LHCN-M2 (cell line): ENCODE results near the gene PTPRF. TPM values are rescaled to one million over a fixed set of nuclear protein-coding genes. Genes with fewer than 3 reads are reported as not detected.
A peak's percentile ranks its signal among the peaks of the same experiment; 100 is the strongest.

ENCODE experiments used
- DNase-seq: peaks from one replicate; pipeline ENCODE4 v3.0.0-alpha.2; 2012; ENCODE audit warnings: low read depth
- total RNA-seq: library from RNA; depleted of rRNA; stranded (reverse); fragments of >200 nt; gene quantifications from 2 replicates; pipeline ENCODE4 v1.2.3, GENCODE V29; 2014

PTPRF gene
- total RNA-seq, 1 experiment from 2014 or later: 12.8 TPM

DNA sequence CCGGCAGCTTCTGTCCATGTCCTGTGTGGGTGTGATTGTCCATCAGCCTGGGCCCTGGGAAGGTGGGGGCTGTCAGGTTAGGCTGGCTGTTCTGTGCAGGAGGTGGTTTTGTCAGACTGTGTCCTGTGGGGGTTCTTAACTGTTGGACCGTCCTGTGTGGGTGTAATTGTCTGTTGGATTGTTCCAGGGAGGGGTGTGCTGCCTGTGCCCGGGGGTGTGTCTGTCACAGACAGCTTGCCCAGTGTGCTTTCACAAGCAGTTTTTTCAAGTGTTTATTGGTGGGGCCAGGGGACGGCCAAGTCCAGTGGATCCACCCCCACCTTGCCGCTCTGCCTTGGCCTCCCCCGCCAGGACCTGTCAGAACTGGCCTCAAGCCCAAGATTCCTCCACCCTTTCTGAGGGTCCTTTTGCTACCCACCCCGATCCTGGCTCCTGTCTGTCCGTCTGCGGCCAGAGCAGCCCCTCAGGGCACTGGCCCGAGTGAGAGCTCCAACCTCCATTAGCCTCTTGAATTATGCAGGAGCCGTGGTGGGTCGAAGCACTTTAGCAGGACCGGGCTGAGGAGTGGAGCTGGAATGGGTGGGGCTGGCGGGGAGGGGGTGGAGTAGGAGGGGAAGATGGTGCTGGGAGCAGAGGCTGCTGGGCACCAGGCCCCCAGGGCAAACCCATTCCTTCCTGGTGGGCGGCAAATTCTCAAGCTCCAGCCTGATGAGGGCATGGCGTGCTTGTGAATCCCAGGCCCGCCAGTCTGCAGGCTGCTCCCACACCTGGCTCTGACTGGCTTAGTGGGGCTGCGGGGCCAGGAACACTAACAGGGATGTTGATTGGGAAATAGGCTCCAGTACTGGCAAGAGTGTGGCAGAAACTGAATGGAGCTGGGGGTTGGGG, 47.2 kb downstream of the PTPRF start:
- DNase-seq: no peak

DNA sequence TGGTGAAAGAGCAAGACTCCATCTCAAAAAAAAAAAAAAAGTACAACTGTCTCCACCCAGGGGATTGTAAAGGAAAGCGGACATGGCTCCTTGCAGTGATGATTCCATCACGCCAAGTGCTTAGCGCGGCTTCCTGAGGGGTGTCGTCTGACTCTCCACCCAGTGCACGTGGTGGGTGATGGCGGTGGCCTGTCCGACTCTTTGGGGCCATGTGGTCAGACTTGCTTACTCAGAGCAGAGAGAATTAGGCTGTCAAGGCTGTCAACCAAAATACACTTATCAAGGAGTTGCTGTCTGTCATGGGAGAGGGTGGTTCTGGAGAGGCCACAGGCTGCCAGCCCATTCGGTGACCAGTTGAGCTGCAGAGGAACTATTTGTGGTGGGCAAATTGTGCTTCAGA, 49.4 kb downstream of the PTPRF start:
- no peak for DNase-seq

DNA sequence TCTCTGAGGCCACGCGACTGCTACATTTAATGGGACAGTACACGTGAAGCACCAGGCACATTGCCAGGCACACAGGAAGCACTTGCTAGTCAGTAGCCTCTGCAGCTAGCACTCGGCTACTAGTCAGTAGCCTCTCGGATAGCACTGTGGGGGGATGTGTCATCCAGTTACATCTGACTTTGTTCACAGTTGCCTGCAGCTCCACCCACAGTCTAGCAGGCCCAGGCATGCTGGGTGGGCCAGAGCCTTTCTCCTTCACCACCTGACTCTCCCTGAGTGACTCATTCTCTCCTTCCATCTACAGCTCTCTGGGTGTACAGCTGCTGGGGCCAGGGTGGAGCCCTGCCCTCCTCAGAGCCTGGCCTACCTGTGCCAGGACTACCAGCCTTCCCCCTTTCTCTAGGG, 51.5 kb downstream of the PTPRF start:
- peak; percentile 93 for DNase-seq

DNA sequence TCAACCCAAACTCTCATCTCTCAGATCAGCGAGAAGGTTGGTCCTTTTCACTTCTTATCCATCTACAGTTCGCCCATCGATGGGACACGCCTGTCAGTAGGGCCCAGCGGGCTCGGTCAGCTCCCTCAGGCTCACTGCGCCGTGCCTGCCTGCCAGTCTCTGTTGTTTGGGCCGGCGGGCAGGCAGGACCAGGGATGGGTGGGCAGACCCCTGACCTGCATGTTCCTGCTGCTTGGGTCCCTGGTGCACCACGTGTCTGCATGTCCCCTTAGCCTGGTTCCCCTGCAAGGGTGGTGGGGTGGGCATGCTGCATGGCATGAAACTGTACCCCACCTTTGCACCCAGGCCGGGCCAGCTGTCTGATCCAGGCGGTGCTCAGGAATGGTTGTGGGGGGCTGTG, 52.4 kb downstream of the PTPRF start:
- DNase-seq: no peak

DNA sequence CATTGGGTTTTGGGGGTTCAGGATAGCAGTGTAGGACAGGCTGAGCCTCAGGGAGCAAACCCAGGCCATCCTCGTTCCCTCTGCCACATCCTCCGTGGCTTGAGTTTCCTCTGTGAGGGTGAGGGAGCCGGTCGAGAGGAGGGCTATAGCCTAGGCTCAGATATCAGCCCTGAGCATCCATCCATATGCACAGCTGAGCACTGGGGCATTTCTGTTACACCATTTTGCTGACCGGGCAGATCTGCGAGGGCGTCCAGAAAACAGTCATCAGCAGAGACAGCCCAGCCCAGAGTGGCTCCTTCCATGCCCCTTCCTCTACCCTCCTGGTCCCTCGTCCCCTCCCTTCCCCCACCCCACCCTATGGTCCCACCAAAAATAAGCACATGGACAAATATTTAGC, 53.5 kb downstream of the PTPRF start:
- no peak for DNase-seq

DNA sequence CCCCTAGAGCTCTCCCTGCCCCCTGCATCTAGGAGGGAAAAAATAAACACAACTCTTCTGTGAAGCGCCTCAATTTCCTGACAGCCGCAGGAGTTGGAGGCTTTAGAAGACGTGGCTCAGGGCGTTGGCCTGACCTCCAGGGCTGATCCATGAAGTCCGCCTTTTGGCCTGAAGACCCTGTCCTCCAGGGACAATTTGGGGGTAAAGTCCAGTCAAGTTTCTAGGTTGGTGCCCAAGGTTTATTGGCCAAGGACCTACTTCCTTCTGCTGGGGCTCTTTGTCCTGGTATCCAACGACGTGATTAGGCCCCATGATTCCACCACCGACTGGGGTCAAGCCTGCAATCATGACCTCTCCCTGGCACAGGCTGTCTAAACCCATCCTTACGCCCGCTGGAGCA, 54.9 kb downstream of the PTPRF start:
- DNase-seq: no peak

DNA sequence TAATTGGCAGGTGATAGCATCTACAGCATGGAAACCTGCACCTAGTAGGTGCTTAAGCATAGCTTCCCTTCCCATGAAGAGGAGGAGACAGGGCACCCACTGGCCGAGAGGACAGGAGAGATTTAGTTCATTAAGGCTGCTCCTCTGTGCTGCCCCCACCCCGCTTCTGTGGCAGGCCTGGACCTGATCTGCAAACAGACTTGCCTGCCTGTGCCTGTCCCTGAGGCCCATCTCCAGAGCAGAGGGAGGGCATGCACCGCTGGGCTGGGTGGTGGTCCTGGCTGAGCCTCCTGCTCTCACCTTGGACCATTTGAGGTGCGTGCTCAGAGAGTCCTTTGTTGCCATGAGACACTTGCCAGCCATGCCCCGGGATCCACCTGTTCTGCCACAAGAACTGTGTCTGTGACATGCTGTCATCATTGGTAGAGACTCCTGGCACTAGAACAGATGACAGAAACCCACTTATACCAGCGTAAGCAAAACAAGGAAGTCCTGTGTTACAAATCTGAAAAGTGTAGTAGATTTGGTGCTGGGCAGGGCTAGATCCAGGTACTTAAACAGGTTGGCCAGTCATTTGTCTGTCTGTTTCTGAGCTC, 55.6 kb downstream of the PTPRF start:
- DNase-seq: no peak

DNA sequence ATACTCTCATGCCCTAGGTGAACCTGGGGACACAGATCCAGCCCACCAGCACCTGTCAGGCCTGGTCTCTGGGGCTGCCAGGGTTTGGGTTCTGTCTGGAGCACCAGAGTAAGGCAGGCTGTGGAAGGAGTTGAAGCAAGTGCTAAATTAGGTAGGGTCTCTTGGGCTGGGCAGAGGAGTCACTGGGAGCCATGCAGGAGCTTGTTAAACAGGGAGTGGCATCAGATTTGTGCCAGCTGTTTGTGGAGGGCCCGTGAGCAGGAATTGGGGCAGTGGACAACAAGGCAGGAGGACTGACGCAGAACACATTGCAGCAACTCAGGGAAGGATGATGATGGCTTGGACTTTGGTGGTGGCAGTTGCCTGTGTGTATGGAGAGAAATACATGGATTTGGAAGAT, 56.3 kb downstream of the PTPRF start:
- DNase-seq: no peak

DNA sequence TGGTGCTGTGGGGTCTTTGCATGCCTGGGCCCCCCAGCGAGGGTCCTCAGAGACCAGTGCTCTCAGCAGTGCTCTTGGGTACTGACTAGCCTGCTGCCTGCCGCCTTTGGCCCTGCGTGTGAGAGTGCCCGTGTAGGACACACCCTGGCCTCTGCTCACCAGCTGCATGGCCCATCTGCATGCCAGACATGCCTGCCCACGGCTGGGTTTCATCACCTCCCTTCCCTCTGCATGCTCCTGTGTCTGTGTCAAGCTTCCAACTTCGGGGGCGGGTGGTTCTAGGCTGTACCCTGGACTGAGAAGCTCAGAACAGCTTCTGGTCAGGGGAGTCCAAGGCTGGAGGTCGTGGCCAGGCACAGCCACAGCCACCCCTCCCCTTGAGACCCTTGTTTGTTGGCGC, 56.9 kb downstream of the PTPRF start:
- DNase-seq: peak; percentile 71

DNA sequence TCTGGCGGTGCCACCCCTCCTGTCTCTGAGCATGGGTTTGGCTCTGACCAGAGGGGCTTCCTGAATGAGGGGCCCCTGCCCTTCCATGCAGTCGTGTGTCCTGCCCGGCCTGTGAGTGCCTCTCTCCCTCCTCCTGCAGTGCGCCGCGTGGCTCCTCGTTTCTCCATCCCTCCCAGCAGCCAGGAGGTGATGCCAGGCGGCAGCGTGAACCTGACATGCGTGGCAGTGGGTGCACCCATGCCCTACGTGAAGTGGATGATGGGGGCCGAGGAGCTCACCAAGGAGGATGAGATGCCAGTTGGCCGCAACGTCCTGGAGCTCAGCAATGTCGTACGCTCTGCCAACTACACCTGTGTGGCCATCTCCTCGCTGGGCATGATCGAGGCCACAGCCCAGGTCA, 57.9 kb downstream of the PTPRF start:
- DNase-seq: no peak

DNA sequence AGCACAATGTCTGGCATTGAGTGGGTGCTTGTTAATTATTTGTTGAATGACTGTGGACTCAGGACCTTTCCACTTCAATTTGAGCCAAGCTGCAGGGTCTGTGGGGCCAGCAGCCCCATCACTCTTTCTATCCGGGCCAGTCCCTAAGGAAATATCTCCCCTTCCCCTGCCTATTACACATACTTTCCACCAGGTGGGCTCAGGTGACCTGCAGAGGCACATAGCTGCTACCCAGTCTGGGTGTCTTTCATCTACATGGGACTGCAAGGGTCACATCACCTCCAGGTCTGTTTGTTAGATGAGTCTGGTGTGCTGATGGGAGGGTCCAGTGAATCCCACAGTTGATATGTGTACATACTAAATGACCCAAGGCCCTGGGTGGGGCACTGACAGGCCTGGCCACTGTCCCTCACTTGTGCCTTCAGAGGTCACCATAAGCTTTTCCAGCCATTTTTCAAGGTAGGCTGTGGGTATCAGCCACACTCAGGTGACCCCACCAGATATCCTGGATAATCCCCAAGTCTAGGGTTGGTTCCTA, 59.8 kb downstream of the PTPRF start:
- DNase-seq: no peak

DNA sequence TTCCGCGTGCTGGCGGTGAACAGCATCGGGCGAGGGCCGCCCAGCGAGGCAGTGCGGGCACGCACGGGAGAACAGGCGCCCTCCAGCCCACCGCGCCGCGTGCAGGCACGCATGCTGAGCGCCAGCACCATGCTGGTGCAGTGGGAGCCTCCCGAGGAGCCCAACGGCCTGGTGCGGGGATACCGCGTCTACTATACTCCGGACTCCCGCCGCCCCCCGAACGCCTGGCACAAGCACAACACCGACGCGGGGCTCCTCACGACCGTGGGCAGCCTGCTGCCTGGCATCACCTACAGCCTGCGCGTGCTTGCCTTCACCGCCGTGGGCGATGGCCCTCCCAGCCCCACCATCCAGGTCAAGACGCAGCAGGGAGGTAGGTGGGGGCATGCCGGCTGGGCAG, 60.5 kb downstream of the PTPRF start:
- DNase-seq: no peak

DNA sequence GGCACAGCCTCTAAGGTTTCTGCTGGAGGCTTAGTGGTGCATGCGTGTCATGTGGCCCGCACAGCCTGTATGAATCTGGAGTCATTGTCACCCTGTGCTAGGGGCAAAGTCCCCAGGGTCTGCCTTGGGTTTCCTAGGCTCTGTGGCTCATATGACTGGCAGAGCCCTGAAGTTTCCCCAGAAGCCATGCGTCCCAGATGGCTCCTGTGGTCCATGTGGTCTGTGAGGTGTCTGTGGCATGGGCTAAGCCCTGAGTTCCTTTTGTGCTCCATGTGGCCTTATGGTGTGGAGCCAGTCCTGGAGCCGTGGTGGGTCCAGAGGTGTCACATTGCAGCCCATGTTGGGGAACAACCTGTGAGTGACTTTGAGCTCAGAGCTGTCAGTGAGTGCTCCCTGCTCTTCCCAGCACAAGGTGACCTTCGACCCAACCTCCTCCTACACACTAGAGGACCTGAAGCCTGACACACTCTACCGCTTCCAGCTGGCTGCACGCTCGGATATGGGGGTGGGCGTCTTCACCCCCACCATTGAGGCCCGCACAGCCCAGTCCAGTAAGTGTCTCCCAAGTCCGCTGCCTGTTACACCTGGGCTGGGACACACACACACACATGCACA, 61.5 kb downstream of the PTPRF start:
- DNase-seq: no peak

DNA sequence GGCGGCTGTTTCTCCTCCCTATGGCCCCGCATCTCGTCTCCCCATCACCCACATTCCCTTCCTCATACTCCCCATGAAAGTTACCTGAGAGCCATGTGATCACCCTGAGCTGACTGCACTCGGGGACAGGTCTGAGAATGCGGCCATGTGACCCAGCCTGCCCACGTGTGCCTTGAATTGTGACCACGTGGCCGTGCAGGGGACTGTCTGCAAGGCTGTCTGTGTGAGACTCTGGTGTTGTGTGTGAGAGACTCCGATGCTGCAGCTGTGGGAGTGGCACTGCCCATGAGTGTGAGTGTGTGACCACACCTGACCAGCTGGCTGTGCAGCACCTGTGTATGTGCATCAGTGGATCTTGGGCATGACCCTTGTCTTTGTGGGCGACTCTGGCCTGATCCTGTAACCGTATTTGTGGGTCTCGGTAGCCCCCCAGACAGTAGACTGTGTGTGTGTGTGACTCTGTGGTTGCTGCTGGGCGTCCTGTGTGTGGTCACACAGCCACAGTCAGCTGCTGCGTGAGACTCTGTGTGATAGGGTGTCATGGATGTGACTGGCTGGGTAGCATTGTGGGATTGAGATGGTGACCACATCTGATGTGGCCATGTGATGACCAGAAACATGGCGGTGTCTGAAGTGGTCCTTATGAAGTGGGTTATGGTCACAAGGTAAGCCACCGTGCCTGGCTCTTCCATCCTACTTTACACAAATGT, 62.4 kb downstream of the PTPRF start:
- no peak for DNase-seq

DNA sequence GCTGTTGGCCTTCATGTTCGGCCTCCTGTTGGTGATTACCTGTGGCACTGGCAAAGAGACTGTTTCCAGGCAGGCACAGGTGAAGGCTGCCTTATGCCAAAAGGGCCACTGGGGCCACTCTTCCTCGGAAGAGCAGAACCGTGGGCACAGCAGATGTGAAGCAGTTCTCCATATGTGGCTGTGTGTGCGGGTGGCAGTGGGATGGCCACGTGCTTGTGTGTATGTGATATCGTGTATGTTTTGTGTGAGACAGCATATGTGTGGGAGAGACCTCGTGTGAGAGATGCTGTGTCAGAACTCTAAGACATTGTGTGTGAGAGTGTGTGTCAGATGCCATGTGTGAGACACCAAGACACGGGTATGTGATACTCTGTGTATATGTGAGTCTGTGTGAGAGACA, 65.9 kb downstream of the PTPRF start:
- DNase-seq: no peak

DNA sequence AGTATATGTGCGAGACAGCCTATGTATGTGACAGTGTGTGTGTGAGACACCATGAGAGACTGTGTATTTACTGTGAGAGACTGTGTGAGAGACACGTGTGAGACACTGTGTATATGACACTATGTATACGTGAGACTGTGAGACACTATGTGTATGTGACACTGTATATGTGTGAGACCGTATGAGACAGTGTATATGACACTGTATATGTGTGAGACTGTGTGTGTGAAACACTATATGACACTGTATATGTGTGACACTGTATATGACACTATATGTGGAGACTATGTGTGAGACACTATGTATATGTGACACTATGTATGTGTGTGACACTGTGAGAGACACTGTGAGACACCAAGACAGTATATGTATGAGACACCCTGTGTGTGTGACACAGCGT, 66.3 kb downstream of the PTPRF start:
- no peak for DNase-seq

DNA sequence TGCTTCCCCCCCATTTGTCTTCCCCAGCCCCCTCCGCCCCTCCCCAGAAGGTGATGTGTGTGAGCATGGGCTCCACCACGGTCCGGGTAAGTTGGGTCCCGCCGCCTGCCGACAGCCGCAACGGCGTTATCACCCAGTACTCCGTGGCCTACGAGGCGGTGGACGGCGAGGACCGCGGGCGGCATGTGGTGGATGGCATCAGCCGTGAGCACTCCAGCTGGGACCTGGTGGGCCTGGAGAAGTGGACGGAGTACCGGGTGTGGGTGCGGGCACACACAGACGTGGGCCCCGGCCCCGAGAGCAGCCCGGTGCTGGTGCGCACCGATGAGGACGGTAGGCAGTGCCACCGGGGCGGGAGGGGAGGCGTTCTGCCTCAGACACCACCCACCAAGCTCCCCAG, 67.0 kb downstream of the PTPRF start:
- DNase-seq: no peak

DNA sequence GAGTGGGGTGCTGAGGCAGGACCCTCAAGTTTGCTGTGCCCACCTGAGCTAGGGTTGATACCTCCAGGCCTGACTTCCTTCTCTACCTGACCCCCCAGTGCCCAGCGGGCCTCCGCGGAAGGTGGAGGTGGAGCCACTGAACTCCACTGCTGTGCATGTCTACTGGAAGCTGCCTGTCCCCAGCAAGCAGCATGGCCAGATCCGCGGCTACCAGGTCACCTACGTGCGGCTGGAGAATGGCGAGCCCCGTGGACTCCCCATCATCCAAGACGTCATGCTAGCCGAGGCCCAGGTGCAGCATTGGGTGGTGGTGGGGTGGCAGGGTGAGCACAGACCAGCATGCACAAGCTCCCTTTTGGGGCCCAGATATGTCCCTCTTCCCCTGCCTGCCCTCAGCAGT, 67.9 kb downstream of the PTPRF start:
- no peak for DNase-seq

DNA sequence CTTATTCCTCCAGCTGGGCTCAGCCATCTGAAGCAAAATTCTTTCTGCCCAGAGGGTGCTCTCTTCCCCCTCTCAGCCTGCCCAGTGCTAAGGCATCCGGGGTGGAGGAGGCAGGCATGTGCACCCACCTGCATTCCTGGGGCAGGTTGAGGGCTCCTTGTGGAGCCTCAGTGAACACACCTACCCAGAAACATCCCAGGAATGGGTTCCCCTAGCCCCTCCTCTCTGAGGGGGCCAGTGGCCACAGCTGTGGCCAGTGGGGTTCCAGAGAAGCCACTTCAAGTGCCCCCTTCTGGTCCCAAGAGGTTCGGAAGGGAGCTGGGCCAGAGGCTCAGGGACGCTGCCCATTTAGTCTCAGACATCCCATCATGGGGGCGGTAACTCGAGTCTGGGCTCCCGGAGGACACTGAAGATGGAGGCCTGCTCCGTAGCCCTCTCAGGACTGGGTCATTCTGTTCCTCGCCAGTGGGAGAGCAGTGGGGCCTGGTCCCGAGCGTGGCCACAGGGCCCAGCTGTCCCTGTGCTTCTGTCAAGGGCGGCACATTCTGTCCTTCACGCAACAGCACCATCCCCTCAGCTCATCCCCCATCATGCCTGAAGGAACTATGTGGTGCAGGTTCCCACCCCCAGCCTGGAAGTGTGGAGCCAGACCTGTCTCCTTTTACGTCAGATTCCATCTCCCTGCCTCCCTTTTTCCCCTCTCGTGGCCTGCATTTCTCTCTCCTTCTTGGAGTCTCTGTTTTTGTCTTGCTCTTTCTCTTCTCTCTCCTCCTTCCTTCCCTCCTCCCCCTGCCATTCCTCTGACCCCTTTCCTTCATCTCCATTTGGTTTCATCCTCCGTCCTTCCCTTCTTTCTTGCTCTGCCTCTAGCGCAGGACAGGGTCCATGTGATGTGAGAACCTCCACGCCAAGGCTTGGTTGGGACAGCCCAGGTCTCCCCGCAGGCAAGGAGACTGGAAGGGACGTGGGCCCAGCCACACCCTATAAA, 69.6 kb downstream of the PTPRF start:
- no peak for DNase-seq

DNA sequence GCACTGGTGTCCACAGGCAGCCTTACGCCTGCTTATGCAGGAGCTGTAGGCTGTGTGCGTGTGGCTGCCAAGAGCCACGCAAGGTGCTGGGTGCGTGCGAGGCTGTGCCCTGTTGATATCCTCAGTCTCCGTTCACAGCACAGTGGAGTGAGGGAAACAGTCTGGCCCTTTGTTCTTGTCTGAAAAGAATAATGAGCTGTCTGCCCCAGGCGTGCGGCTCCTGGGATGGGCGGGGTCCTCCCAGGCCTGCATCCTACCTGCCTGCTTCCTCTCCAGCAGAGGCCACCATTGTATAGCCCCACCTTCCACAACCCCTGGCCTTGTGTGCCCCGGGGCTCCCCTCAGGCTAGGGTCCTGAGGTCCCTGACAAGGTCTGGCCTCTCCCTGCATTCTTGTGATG, 72.3 kb downstream of the PTPRF start:
- no peak for DNase-seq

DNA sequence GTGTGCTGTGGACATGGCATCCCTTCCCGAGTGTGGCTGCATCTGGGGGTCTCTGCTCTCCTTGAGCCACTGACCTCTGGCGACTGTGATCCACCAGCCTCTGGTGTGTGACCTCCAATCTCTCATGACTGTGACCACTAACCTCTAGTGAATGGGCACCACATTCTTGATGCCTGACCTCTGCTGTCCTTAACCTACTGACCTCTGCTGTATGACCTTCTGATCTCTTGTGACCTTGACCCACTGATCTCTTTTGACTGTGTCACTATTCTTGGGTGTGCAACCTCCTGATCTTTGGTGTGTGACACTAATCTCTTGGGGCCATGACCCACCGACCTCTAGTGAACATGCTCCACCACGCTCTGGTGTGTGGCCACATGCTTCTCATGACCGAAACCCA, 73.5 kb downstream of the PTPRF start:
- no peak for DNase-seq
